Tibial nerve (tissue), 4 donors: ENCODE results near the gene HNF1B. TPM values are rescaled to one million over a fixed set of nuclear protein-coding genes. Genes with fewer than 3 reads are reported as not detected.

ENCODE experiments used
- DNase-seq, 2 donors: peaks; one replicate each; pipeline ENCODE4 v3.0.0-alpha.2; 2019; ENCODE audit warnings: low spot score in 2 of 2
- H3K27ac ChIP-seq, 4 donors: fragments of 200-600 bp; sonication (generic) in 3 of 4; one replicate each; pipeline ENCODE4 v1.5.1; 2017 to 2019; ENCODE audit warnings: mild to moderate bottlenecking in 1 of 4
- H3K27me3 ChIP-seq, 2 donors: fragments of 200-600 bp; sonication (generic) in 1 of 2; one replicate each; pipeline versions ENCODE4 v1.5.1 to v1.6.0; 2017 to 2019
- H3K36me3 ChIP-seq, 3 donors: fragments of 200-600 bp; sonication (generic); one replicate each; pipeline ENCODE4 v1.5.1; 2018 to 2019
- H3K4me1 ChIP-seq, 4 donors: fragments of 200-600 bp; sonication (generic) in 3 of 4; one replicate each; pipeline ENCODE4 v1.5.1; 2017 to 2019
- H3K4me3 ChIP-seq, 4 donors: fragments of 200-600 bp; sonication (generic) in 3 of 4; one replicate each; pipeline ENCODE4 v1.5.1; 2017 to 2019; ENCODE audit warnings: mild to moderate bottlenecking in 1 of 4, moderate library complexity in 1 of 4
- H3K9me3 ChIP-seq, 4 donors: fragments of 200-600 bp; sonication (generic) in 3 of 4; one replicate each; pipeline ENCODE4 v1.5.1; 2017 to 2019
- CTCF ChIP-seq, 5 experiments: fragments of 200-600 bp in 3 of 5; fragments of 450-650 bp in 2 of 5; sonication (generic) in 3 of 5; IDR thresholded peaks; one replicate each; pipeline ENCODE4 v1.5.1; 2016 to 2019; ENCODE audit warnings: antibody characterized with exemption in 5 of 5, mild to moderate bottlenecking in 3 of 5, moderate library complexity in 2 of 5
- EP300 ChIP-seq, 2 donors: sonication (generic); formaldehyde crosslinking; IDR thresholded peaks; one replicate each; pipeline ENCODE4 v1.6.1; 2017; ENCODE audit warnings: antibody characterized with exemption in 2 of 2, mild to moderate bottlenecking in 1 of 2
- POLR2A ChIP-seq, 2 donors: fragments of 450-650 bp; IDR thresholded peaks; one replicate each; pipeline ENCODE4 v1.6.1; 2017; ENCODE audit warnings: antibody characterized with exemption in 2 of 2, mild to moderate bottlenecking in 2 of 2, moderate library complexity in 2 of 2
- total RNA-seq, 4 donors: library from RNA; depleted of rRNA; stranded (reverse); fragments of >200 nt; gene quantifications; one replicate each; pipeline ENCODE4 v1.1.0, GENCODE V29; 2016

The HNF1B gene
- total RNA-seq, 4 donors from 2014 or later: not detected

GRCh38 chr17:37640015-37640414 lies 104.8 kb downstream of the HNF1B start:
- no peak for TF ChIP-seq POLR2A (IDR thresholded peaks at IDR 0.05)
- TF ChIP-seq CTCF (IDR thresholded peaks at IDR 0.05): no peak
- no peak for TF ChIP-seq EP300 (IDR thresholded peaks at IDR 0.05)
- Histone ChIP-seq H3K27ac (no peak overlapping the region), H3K36me3 (peaks cover 0 to 62% (median 0%) of the 10 kb centered on the region in 3 donors), H3K9me3 (no peaks in the 10 kb centered on the region), H3K27me3 (peaks cover 0 to 2% of the 10 kb centered on the region in 2 donors), H3K4me3 (no peak overlapping the region), H3K4me1 (peaks cover 0 to 42% (median 6%) of the 10 kb centered on the region in 4 donors)
- no peak for DNase-seq

GRCh38 chr17:37637956-37638355 lies 106.9 kb downstream of the HNF1B start:
- Histone ChIP-seq H3K9me3 (no peaks in the 10 kb centered on the region), H3K36me3 (peaks cover 0 to 73% (median 0%) of the 10 kb centered on the region in 3 donors)
- TF ChIP-seq EP300 (IDR thresholded peaks at IDR 0.05): no peak
- TF ChIP-seq POLR2A (IDR thresholded peaks at IDR 0.05): no peak
- no peak for TF ChIP-seq CTCF (IDR thresholded peaks at IDR 0.05)

More at GRCh38 chr17:37637956-37638355, 106.9 kb downstream of the HNF1B start:
- Histone ChIP-seq H3K27me3 (no peaks in the 10 kb centered on the region), H3K27ac (no peak overlapping the region), H3K4me3 (no peak overlapping the region), H3K4me1 (peaks cover 0 to 34% (median 6%) of the 10 kb centered on the region in 4 donors)
- no peak for DNase-seq

Other genes starting within 250 kb of the HNF1B start
- gene SYNRG, start 135.6 kb downstream of the HNF1B start, total RNA-seq: 10 to 100 TPM; 26.8 to 42.3 (median 31.1) TPM
- gene DDX52, start 101.6 kb downstream of the HNF1B start, total RNA-seq: 10 to 100 TPM; 12.4 to 26.1 (median 14.5) TPM
- not detected for gene TBC1D3K, start 179.4 kb upstream of the HNF1B start, total RNA-seq
- 10 to 100 TPM; 12.0 to 21.6 (median 15.6) TPM for gene TBC1D3L, start 244.0 kb upstream of the HNF1B start, total RNA-seq